GM19397 (cell line): ENCODE results near the gene DUOX2.
"Not testable (repeated sequence)": the region's sequence is repeated elsewhere in the genome, so short reads cannot be mapped to it uniquely, and the experiment has no call there.

Source experiments
- ATAC-seq: cut with Tn5 transposase; IDR thresholded peaks from one replicate; pipeline ENCODE4 v1.9.1; 2021; ENCODE audit warnings: mild to moderate bottlenecking, moderate library complexity; ENCODE audit not compliant: unreplicated experiment

DUOX2 gene

DNA sequence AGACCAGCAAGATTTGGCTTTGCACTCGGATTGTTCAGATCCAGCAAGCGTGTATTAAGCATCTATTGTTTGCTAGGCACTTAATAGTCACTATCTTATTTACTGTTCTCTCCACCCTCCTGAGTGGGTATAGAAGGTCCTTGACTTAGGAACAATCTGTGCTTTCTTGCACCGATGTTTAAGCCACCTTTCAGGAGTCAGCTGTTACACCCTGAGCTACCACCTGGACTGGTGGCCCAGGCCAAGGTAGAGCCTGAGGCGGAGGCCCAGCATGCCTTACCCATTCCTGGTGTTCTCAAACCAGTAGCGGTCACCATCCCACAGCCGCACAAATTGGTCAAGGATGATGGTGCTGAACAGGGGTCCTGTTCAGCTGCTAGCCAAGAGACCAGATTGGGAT is 25.8 kb upstream of the DUOX2 start:
- no peak for ATAC-seq

DNA sequence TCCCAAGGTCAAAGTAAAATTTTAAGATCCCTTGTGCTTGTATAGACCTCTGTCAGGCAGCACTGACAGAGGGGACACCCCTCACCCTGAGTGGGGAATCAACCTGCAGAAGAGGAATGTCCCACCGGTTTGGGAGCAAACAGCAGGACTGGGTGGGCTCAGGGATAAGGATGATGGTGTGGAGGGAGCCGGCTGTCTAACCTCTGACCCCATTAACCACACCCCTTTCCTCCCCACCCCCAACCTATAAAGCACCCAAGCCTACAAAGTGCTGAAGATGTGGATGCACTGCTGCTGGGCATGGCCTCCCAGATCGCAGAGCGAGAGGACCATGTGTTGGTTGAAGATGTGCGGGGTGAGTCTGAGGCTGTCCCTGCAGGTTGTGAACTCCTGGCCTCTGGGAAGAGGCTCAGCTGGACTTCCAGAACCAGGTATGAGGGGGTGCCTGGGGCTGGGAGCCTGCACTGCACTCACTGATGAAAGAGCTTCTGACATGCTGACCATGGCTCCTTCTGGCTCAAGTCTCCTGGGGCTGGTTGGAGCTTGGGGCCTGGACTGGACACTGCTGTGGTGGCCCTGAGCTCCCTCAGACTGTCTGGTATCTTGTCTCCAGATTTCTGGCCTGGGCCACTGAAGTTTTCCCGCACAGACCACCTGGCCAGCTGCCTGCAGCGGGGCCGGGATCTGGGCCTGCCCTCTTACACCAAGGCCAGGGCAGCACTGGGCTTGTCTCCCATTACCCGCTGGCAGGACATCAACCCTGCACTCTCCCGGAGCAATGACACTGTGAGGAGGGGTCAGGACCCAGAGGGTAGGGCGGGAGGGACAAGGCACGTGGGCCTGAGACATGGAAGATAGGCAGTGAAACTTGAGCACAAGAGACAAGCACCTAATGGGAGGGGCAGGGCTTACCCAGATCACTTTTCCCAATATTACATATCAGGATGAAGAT is 25.1 kb upstream of the DUOX2 start:
- ATAC-seq = no peak

DNA sequence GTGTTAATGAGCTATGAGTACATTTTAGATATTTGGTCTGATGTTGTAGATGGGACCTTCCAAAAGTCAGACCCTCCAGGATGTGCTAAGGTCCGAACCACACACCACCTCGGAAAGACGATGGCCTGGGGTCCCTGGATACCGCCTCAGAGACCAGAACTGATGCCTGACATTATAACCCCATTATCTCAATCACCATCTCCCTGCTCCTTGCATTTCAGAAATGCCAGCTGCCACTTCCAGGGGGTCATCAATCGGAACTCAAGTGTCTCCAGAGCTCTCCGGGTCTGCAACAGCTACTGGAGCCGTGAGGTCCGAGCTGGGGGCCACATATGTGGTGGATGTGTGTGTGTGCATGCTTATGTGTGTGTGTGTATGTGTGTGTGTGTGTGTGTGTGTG is 23.7 kb upstream of the DUOX2 start:
- no peak for ATAC-seq

DNA sequence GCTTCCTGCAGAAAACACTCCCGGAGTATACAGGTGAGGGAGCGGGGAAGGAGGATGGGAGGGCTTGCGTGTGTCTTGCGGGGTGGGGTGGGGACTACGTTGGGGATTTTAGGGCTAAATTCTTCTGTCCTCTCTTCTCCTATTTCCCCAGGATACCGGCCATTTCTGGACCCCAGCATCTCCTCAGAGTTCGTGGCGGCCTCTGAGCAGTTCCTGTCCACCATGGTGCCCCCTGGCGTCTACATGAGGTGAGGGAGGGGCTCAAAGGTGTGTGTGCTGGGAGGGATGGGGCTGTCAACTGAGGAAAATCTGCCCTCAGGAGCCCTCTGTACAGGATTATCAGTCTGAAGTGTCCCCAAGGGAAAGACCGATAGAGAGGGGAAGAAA is 22.4 kb upstream of the DUOX2 start:
- ATAC-seq = no peak

DNA sequence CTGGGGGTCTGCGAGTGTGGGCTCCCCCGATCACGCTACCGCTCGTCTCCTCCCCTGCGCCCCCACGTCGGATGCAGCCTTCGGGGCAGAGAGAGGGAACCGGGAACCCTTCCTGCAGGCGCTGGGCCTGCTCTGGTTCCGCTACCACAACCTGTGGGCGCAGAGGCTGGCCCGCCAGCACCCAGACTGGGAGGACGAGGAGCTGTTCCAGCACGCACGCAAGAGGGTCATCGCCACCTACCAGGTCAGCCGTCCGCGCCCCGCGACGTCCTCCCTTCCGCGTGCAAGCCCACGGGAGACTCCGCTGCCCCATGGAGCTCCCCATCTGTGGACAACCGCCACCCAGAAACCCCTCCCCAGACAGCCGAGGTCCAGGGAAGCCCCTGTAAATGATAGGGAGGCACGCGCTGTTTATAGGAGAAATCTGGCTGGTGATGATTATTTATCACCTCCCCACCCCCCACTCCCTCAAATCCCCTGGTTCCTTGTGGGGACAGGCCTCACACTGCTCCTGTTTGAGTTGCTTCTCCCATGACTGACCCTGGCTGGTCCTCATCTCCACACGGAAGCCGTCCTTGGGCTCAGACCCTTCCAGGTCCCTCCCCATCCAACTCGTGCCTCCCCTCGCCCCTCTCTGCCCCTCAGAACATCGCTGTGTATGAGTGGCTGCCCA is 21.9 kb upstream of the DUOX2 start:
- not testable (repeated sequence) for ATAC-seq

DNA sequence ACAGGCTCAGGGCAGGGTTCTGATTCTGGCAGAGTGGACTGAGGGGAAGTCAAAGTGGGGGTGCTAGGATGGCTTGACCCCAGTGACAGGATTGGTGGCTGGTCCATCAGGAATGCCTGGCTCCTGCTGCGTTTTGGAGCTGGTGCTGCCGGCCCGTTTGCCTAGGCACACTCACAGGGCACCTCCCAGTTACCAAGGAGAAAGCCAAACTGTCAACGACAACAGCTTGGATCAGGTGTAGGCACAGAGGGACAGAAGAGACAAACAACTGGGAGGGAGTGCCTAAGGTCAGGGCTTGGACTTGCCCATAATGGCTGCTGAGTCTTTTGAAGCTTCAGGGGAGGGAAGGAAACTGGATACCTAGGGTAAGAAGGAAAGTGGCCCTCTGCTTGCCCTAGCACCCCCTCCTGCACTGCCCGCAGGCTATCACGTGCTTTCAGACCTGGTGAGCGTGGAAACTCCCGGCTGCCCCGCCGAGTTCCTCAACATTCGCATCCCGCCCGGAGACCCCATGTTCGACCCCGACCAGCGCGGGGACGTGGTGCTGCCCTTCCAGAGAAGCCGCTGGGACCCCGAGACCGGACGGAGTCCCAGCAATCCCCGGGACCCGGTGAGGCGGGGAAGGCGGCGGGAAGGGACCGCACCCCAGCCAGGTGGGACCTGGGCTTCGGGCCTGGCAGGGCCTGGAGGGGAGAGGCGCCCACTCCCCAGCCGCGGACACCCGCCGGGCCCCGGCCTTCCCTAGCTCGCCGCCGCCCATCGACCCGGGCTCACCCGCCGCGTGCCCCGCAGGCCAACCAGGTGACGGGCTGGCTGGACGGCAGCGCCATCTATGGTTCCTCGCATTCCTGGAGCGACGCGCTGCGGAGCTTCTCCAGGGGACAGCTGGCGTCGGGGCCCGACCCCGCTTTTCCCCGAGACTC is 21.0 kb upstream of the DUOX2 start:
- ATAC-seq = no peak

DNA sequence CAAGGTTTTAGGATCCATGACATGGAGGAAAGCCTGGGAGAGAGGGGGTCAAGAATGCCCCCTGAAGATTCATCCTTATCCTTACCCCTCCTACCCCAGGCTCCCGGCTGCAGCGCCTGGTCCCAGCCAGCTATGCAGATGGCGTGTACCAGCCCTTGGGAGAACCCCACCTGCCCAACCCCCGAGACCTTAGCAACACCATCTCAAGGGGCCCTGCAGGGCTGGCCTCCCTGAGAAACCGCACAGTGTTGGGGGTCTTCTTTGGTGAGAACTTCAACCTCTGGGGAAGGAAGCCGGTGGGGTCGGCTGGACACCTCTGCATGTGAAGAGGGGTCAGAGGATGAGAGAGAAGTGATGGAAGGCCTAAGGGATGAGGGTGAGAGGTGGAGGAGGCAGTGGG is 20.1 kb upstream of the DUOX2 start:
- no peak for ATAC-seq

DNA sequence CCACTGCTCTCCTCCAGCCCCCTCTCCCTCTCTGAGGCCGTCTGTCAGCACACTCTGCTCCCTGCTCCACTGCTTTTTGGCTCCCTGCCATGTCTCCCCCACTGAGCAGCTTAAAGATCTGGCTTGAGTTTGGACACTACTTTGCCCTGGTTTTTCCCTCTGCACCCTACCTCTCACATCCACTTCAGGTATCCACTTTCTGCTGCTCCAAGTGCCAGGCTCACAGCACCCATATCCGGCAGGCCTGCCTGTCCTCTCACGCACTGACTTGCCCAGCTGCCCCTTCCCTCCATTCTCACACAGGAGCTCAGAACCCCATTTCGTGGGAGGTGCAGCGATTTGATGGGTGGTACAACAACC is 19.6 kb upstream of the DUOX2 start:
- ATAC-seq = no peak

DNA sequence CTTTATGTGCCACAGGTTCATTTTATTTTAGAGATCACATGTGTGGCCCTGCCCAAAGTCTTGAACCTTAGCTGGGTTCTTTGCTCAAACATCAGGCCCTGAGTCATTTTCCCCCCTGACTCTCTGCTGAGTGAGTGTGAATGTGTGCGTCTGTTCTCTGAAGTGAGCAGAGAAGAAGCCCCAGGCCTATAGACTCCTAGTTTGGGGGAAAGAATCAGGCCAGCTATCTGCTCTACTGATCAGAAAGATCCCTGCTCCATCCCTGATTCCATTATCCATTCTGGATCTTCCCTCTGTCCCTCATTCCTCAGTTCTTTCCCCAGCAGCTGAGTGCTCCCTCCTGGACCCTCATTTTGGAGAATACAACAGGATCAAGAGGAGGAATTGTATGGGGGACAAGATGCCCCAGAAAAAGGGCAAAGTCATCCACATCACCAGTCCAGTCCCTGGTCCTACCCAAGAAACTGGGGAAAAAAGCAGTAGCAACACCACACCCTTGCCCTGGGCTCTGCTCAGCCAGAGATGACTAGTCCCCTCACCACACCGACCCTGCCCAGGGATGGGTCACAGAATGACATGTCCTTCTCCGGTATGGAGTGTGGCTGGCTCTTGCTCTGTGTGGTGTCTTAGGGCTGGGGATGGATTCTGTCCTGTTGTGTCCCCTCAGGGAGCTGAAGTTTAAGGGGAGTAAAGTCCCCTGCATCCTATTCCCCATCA is 19.0 kb upstream of the DUOX2 start:
- no peak for ATAC-seq

DNA sequence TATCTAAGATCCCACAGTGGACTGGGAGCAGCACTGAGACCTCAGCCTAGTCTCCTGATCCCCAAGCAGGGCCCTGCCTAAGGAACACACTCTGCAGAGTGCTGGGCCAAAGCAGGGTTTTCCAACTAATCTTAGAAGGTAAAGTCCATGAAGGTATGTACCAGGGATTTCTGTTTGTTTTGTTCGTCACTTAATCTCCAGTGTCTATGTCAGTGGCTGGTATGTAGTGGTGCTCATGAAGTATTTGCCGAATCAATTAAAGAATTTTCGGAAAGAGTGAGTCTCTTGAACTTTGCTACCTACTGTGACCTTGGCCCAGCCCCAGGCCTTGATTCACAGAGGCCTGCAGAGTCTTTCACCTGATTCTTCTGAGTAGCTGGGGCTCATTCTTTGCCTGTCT is 17.5 kb upstream of the DUOX2 start:
- ATAC-seq = no peak

DNA sequence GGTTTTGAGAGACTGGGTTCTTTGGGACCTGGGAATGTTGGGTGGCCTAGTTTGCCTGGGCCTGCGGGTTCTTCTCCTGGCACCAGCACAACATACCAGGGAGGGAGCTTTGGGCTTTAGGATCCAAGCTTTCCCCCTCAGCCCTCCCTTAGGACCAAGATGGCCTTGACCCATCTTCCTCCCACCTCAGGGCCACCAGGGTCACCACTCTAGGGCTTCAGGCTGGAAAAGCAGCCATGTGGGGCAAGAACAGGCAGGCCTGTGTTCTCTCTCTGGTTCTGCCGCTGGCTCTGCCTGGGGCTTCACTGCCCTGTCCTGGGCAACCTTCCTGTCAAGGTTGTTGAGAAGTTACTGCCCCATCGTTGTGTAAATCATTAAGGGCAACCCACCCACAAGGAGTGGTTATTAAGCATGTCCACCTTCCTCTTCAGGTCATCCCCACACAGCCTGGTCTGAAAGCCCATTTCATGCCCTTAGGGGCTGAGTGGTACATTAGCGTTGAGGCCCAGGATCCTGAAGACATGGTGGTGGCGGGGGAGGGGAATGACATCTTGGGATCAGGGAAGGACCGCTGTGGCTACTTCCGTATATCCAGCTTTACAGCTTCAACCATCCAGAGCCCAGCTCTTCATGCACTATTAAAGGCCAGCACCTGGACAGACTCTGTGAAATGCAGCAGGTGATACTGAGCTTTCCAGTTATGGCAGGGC is 16.5 kb upstream of the DUOX2 start:
- no peak for ATAC-seq

DNA sequence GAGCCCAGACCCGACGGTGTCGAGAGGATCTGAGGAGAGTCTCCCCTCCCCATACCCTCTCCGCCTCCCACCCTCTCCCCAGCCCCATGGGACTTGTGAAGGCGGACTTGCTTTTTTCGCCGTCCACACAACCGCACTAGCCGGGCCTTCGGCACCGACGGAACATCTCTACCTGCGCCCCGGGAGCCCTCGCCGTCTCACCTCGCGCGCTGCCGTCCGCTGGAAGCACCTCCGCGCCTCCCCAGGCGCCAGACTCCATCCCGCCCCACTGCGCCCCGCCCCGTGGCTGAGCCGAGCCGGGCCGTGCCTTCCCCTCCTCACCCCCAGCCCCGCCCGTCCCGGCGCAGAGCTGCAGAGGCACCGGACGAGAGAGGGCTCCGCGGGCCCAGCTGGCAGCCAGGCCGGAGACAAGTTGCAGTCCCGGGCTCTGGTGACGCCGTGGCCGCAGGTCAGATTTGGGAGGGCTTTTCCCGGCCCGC is 15.7 kb upstream of the DUOX2 start, which contains the start of the genes DUOX1 and DUOXA1:
DUOX1 (plus strand) TSS at position 344 of the 479 bp plus-strand sequence. CDS start 1,973 bp downstream, outside the sequence.
DUOXA1 (minus strand) TSS at position 229 of the 479 bp plus-strand sequence. CDS start 6,865 bp downstream, outside the sequence.
- no peak for ATAC-seq

DNA sequence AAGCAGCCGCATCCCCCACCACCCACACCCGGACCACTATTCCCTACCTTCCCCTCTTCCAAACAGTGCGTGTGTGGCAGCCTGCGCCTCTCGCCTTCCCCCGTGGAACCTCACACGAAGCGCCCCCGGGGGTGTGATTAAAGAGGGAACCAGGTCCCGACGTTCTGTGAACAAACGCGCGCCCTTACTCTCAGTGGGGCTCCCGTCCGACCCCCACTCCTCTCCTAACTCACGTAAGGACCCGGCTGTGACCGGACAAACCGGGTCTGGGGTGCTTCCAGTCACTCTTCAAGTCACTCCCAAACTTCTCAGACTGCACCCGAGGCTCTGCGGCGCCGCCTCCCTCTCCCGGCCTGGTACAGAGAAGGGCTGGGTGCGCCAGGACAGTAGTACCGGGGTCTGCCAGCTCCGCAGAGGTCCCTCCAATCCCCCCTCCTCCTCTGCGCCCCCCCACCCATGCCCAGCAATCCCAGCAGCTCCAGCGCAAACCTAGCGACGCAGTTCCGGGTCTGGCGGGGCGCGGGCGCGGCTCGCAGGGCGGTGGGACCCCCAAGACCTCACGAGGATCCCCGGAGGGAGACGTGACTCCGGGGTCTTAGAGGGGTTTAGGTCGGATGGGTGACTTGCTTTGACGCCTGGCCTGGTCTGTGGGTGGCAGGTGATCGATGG is 15.1 kb upstream of the DUOX2 start:
- no peak for ATAC-seq

DNA sequence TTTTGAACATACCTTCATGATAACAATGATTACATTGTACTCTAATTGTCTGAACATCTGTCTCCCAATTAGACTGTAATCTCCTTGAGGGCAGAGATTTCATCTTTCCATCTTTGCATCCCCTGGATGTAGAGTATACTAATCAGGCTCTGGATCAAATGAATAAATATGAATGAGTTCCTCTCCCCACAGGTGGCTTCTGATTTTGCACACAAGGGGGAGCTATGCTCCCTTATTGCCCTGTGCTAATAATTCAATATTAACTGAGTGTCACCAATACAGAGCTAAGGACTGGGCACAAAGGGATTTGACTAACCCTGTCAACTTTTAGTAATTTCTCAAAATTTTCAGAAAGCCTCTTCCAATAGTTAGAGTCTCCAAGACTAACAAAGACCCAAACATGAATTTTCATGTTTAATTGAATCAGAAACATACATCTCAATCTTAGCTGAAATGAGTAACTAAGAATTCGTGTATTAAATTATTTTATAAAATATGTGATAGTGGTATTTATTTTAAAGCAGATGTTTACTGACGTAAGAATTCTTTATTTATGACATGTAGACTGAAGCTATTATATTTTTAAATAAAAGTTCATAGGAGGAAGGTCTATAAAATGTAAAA is 12.7 kb upstream of the DUOX2 start:
- ATAC-seq = no peak

DNA sequence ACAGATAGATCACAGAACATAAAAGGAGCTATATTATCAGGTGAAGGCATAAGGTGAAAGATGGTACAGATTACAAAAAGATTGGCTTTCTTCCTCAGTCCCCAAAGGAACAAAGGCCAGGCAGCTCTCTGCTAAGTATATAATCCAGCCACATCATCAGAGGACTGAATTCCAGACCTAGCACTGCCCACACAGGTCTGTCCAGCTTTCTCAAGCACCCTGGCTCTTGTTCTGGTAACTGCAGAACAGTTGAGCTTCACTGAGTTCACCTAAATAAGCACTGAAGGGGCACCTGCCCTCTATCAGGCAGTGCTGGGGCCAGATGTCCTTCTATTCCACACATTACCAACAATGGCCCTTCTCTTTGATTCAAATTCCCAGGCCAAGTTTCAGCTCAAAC is 9.4 kb upstream of the DUOX2 start:
- no peak for ATAC-seq

DNA sequence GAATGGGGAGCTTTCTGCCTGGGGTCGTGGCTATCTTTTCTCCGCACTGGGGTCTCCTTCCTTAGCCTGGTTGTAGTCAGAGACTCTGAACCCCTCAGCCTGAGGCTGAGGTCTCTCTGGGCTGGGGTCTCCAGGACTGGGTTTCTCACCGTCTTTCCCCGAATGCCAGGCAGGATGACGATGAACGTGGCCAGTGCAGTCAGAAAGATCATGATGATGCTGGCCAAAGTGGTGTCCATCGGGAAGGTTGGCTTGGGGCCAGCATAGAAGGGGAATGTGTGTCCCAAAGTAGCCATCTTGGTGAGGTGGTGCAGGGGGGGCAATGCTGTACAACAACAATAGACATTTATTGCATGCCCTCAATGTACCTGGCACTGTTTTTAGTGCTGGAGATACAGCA is 8.7 kb upstream of the DUOX2 start:
- ATAC-seq = no peak

DNA sequence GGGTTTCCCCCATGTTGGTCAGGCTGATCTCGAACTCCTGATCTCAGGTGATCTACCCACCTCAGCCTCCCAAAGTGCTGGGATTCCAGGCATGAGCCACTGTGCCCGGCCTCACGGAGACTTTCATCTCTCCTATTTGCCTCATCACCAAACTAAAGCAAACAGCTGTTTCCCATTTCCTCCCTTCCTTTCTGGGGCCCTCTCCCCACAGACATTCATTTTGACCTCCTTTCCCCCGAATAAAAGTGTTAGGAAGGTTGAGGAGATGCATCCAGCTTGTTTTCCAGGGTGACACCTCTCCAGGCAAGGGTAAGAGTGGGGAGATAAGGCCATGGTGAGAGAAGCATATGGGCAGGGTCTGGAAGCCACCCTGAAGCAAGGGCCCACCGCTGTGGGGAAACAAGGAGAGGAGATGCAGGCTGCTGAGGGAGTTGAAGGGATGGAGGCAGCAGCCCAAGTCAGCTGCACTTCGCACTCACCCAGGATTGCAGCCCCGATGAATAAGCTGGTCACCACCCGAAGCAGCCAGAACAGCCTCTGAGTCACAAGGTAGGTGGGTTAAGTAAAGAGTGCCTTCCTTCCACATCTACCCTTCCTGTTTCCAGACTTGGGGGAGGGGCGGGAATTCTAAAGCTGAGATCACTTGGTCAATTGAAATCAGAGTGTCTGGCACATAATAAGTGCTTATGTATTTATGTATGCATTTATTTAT is 7.9 kb upstream of the DUOX2 start:
- ATAC-seq = no peak

DNA sequence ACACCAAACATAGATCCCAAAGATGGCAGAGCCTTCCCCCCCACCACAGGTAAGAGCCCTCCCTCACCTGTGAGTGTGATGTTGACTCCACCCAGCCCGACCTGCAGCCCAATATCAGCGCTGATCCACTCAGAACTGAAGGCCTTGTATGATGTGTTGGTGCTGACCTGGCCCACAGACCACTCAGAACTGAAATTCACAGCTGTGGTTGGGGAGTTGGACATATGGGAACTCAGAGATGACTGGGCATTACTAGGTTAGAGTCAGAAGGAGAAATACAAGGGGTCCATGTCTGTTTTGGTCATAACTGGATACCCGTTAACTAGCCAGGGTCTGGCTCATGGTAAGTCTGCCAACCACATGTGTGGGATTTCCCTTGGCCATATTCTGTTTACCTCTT is 7.0 kb upstream of the DUOX2 start:
- ATAC-seq = no peak
